Kidney (tissue), 14 donors: Measurements from ENCODE around the gene ZFP69B. TPM values are rescaled to one million over a fixed set of nuclear protein-coding genes. Genes with fewer than 3 reads are reported as not detected.

ENCODE experiments used
- DNase-seq, 5 donors: peaks; one replicate each; pipeline ENCODE4 v3.0.0-alpha.2; 2013 to 2020
- FAIRE-seq: peaks from 2 replicates; lab custom pipeline; 2012; peaks lifted over from hg19 to GRCh38; lab: Jason Lieb, UNC
- H3K27ac ChIP-seq, 2 donors: one replicate each; pipeline ENCODE4 v1.7.0; 2013; ENCODE audit warnings: low read depth in 2 of 2, low read length in 2 of 2, inconsistent platforms in 1 of 2
- H3K27me3 ChIP-seq: one replicate; pipeline ENCODE4 v1.7.1; 2013; ENCODE audit warnings: low read length, inconsistent platforms; ENCODE audit not compliant: control insufficient read depth, insufficient read depth
- H3K36me3 ChIP-seq, 3 donors: one replicate each; pipeline versions ENCODE4 v1.7.0 to v1.7.1; 2013; ENCODE audit warnings: low read length in 3 of 3, control low read depth in 1 of 3, inconsistent platforms in 1 of 3; ENCODE audit not compliant: insufficient read depth in 3 of 3, control insufficient read depth in 2 of 3
- H3K4me1 ChIP-seq, 3 donors: one replicate each; pipeline versions ENCODE4 v1.7.0 to v1.7.1; 2013; ENCODE audit warnings: low read length in 3 of 3, inconsistent platforms in 1 of 3, low read depth in 1 of 3; ENCODE audit not compliant: control insufficient read depth in 2 of 3, insufficient read depth in 2 of 3
- H3K4me3 ChIP-seq, 3 donors: one replicate each; pipeline versions ENCODE4 v1.7.0 to v1.8.1; 2013; ENCODE audit warnings: low read length in 3 of 3, control low read depth in 1 of 3, inconsistent platforms in 1 of 3
- H3K9ac ChIP-seq, 3 donors: one replicate each; pipeline versions ENCODE4 v1.7.0 to v1.7.1; 2013; ENCODE audit warnings: low read length in 3 of 3, control low read depth in 1 of 3, inconsistent platforms in 1 of 3
- H3K9me3 ChIP-seq, 3 donors: one replicate each; pipeline versions ENCODE4 v1.7.0 to v1.7.1; 2013; ENCODE audit warnings: low read length in 3 of 3, control low read depth in 1 of 3, inconsistent platforms in 1 of 3; ENCODE audit not compliant: control insufficient read depth in 2 of 3, insufficient read depth in 1 of 3
- intact Hi-C: fragments of 100-400 bp; cut with DNase I; formaldehyde crosslinking; loops from one replicate; pipeline ENCODE4 v1.11.1; 2022
- polyA plus RNA-seq: library from polyadenylated mRNA; stranded (reverse); fragments of 350-450 nt; fragmentation: Illumina TruSeq; extraction: RNeasy Lipid Tissue Mini Kit (QIAGEN cat#74804); gene quantifications from one replicate; pipeline ENCODE4 v1.2.3, GENCODE V29; 2014; ENCODE audit warnings: low read depth, low replicate concordance; ENCODE audit not compliant: insufficient read depth
- total RNA-seq: library from RNA; stranded (reverse); fragmentation: NEBNext Ultra II Directional; extraction: Animal tissue kit (Norgen Biotek cat#: 25700); gene quantifications from one replicate; pipeline ENCODE4 v1.2.1, GENCODE V29; 2021
- TF ChIP-seq, protein P1 (sequence below): IDR thresholded peaks from 3 replicates; pipeline ENCODE4 v1.5.1; 2012; ENCODE audit warnings: mild to moderate bottlenecking, moderate library complexity, borderline replicate concordance; ENCODE audit not compliant: insufficient read depth; ENCODE audit errors: extremely low read depth
- donor health status: control.
- donor health status: control.
- donor health status: control.
- donor health status: control.
- donor health status: control.
- donor health status: DM: yes; HTN: yes; CAD: no.
- donor health status: Normal renal cell carcinoma (clear cell type).

Gene ZFP69B
- total and polyA plus RNA-seq, 2 donors from 2014 or later, result 0.62 to 2.1 TPM

DNA sequence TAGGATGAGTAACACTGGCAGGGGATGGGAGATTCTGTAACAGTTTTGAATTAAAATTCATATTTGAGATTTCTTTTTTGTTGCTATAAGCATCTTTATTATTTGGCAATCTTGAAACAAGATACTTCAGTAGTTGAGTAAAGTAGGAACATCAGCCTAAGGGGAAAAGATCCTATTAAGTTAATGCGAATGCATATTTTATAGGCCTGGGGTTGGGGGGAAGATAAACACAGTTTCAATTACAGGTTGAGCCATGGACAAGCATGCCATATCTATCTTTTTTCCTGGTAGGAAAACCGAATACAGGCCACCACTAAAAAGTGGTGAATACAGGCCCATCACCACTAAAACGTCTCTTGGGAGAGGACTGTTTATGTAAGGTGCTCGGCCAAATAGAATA lies 44.5 kb upstream of the ZFP69B start:
- FAIRE-seq, result no peak
- intact Hi-C loops, result no loop called here
- no peaks in the 10 kb centered on the region for H3K9me3 ChIP-seq
- peaks cover 0 to 6% (median 0%) of the 10 kb centered on the region in 3 donors for H3K36me3 ChIP-seq
- H3K27ac ChIP-seq, result no peak overlapping the region
- no peak overlapping the region for H3K9ac ChIP-seq
- TF ChIP-seq, protein P1, sequence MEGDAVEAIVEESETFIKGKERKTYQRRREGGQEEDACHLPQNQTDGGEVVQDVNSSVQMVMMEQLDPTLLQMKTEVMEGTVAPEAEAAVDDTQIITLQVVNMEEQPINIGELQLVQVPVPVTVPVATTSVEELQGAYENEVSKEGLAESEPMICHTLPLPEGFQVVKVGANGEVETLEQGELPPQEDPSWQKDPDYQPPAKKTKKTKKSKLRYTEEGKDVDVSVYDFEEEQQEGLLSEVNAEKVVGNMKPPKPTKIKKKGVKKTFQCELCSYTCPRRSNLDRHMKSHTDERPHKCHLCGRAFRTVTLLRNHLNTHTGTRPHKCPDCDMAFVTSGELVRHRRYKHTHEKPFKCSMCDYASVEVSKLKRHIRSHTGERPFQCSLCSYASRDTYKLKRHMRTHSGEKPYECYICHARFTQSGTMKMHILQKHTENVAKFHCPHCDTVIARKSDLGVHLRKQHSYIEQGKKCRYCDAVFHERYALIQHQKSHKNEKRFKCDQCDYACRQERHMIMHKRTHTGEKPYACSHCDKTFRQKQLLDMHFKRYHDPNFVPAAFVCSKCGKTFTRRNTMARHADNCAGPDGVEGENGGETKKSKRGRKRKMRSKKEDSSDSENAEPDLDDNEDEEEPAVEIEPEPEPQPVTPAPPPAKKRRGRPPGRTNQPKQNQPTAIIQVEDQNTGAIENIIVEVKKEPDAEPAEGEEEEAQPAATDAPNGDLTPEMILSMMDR, result no peak
- no peaks in the 10 kb centered on the region for H3K27me3 ChIP-seq
- H3K4me3 ChIP-seq, result no peak overlapping the region
- no peaks in the 10 kb centered on the region for H3K4me1 ChIP-seq
- no peak for DNase-seq

DNA sequence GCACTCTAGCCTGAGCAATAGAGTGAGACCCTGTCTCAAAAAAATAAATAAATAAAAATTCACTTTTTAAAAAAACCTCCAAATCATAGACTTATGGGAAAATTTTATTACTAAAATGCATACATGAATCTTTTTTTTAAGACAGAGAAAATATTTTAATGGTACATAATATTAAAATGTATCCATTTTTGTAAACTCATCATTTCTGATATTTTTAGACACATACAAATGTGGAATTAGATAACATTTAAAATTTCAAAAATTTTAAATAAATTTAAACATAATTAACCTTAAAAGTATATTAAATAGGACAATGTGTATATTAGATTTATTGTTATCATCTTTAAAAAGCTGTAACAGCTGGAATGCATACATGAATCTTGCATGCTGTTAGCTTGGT lies 42.8 kb upstream of the ZFP69B start:
- DNase-seq (no peak), FAIRE-seq (peak; percentile 92)
- no peaks in the 10 kb centered on the region for H3K27me3 ChIP-seq
- no peak overlapping the region for H3K9ac ChIP-seq
- H3K36me3 ChIP-seq, result peaks cover 0 to 6% (median 0%) of the 10 kb centered on the region in 3 donors
- no peaks in the 10 kb centered on the region for H3K4me1 ChIP-seq
- intact Hi-C loops, result no loop called here
- H3K27ac ChIP-seq, result no peak overlapping the region
- TF ChIP-seq, protein P1, result no peak
- H3K4me3 ChIP-seq, result no peak overlapping the region
- no peaks in the 10 kb centered on the region for H3K9me3 ChIP-seq

DNA sequence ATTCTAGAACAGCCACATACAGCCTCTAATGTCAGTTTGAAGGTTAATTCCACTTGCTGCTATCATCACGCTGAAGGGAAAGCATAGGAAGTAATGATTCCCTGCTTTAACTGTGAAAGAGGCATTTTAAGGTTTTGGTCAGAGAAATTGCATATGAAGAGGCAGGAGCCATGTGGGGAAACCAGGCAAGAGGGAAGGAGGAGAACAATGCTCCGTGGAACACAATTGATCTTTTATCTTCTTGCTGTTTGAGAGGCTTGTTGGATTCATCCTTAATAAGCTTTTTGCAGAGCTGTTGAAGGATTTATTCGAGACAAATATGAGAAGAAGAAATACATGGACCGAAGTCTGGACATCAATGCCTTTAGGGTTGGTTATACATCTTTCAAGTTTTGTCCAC lies 40.8 kb upstream of the ZFP69B start:
- H3K27ac ChIP-seq, result no peak overlapping the region

More for the DNA sequence above, 40.8 kb upstream of the ZFP69B start:
- Histone ChIP-seq H3K4me1 (no peaks in the 10 kb centered on the region), H3K9me3 (no peaks in the 10 kb centered on the region), H3K9ac (no peak overlapping the region), H3K27me3 (no peaks in the 10 kb centered on the region), H3K36me3 (peaks cover 0 to 6% (median 3%) of the 10 kb centered on the region in 3 donors), H3K4me3 (no peak overlapping the region)
- FAIRE-seq (no peak), DNase-seq (no peak)
- TF ChIP-seq, protein P1, result no peak
- intact Hi-C loops, result no loop called here
